Forelimb muscle (tissue), 1 donor: ENCODE data around the gene TPST2. TPM values are rescaled to one million over a fixed set of nuclear protein-coding genes. Genes with fewer than 3 reads are reported as not detected.

Experiments
- DNase-seq: peaks from one replicate; pipeline ENCODE4 v3.0.0-alpha.2; 2013; ENCODE audit warnings: low read depth
- polyA plus RNA-seq: library from polyadenylated mRNA; unstranded; fragments of 120-200 nt; gene quantifications from one replicate; pipeline ENCODE4 v1.2.1, GENCODE V29; 2013; ENCODE audit not compliant: insufficient read length

Gene TPST2
- polyA plus RNA-seq, 1 donor, result 6.7 TPM

DNA sequence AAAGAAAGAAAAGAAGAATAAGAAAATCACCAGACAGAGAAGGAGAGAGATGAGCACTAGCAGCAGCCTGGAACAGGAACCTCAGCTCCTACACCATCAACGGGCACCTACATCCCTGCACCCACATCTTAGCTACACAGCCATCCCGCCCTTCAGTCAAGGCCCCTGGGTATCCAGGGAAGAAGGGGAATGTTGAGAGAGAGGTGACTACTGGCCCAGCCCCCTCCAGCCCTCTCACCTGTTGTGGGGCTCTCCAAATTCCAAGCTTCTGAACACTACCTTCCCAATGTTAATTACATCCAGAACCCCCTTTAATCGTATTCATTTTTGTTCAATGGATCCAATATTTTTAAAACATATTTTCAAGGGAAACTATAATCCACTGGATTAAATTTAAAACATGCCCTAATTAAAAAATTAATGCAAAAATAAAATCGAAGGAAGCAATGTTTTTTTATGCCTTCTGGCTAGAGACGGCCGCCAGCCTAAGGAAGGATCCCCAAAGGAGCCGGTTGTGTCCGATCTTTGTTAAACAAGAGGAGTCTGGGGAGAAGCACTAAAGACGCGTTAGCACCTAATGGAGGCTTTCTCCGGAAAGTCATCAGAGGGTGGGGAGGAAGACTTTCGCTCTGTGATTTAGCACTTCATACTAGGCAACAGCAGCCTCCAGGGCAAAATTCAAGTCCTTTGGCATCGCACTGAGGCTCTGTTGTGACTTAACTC, 9.5 kb downstream of the TPST2 start:
- DNase-seq, result no peak

DNA sequence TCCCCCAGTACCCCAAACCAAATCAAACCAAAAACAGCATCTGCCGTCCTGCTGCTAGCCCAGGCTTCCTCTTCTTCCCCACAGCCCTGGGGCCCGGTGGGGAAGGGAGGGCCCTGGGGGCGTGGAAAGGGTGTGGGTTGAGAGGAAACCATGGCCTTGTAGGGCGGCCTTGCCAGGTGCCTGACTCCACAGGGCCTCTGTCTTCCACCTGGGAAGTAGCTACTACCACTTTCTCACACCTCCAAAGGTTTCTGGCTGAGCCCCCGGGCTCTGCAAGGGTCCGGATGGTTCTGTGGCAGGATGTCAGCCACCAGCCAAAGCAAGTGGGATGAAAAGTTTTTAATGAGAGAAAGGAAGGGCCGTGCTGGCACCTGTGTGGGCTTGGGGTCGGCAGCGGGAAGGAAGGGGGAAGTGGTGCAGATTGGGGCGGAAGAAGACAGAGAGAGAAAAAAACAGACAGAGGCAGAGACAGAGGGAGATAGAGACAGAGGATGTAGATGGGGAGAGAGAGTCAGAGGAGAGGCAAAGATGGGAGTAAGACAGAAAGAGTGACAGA, 10.5 kb downstream of the TPST2 start:
- no peak for DNase-seq

DNA sequence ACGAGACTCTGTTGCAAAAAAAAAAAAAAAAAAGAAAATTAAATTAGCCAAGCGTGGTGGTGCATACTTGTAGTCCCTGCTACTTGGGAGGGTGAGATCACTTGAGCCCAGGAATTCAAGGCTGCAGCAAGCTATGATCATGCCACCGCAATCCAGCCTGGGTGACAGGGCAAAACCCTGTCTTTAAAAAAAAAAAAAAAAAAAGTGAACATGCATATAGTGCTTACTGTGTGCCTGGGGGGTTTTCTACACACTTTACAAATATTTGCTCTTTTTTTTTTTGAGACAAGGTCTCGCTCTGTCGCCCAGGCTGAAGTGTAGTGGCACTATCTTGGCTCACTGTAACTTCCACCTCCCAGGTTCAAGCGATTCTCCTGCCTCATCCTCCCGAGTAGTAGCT, 12.9 kb downstream of the TPST2 start:
- DNase-seq, result no peak

DNA sequence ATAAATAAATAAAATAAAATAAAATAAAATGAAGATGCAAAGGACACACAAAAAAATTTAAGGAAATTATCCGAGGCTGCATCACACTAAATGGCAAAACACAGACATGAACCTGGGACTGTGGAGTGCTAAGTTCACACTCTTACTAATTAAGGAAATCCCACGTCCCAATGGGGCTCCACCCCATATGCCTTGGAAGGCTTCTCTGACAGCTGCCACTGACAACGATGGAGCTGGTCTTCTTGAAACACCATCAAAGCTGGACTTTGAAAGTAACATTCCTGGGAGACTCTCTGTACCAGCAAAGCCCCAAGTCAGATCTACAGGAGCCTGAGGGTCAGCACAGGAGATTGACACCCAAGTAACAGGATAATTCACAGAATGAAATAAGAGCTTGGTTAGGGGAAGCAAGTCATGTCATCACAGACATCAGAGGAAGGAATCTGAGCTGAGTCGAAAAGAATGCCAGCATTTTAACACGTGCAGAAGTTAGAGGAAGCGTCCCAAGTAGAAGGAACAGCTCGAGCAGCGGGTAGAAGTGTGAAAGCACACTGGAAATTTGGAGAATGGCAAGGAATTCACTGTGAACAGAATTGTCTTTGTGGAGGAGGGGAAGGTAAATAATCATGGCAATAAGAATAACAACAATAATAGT, 13.8 kb downstream of the TPST2 start:
- no peak for DNase-seq

GRCh38 chr22:26574001-26574723, 15.8 kb downstream of the TPST2 start:
- DNase-seq, result no peak

DNA sequence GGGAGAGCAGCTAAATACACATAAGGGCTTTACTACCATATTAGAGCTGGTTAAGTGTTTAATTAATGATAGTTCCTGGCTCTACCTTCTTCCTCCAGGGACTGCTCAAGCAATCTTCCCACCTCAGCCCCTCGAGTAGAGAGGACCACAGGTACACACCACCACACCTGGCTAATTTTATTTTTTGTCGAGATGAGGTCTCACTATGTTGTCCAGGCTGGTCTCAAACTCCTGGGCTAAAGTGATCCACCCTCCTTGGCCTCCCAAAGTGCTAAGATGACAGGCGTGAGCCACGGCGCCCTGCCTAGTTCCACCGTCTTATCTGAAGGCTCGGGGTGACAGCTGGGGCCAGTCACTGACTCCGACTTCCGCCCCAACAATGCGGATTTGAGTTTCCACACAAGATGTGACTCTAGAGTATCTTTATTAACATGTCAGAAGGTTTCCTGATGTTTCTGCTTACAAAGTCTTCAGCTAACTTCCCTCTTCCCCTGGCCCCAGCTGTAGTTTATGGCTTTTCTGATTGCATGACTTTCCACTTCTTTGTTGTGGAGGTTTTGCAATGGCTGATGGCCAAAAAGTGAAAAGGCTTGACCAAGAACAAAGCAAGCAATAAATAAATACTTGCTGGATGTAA, 16.8 kb downstream of the TPST2 start:
- no peak for DNase-seq

GRCh38 chr22:26570864-26571525, 18.9 kb downstream of the TPST2 start:
- DNase-seq, result no peak

- DNase-seq, result no peak
These were observed 19.8 kb downstream of the TPST2 start for GRCh38 chr22:26570115-26570514.

DNA sequence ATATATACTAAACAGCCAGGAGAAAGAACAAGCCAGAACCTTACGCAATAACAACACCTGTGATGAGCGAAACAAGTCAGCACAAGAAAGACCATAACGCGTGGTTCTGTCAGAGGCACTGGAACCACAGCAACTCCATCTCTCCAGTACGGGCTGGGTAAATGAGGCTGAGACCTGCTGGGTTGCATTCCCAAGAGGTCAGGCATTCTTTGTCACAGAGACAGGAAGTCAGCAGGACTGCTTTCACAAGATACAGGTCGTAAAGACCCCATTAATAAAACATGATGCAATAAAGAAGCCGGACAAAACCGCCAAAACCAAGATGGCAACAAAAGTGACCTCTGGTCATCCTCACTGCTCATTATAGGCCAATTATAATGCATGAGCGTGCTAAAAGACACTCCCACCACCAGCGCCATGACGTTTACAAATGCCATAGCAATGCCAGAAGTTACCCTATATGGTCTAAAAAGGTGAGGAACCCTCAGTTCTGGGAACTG, 21.7 kb downstream of the TPST2 start:
- no peak for DNase-seq

DNA sequence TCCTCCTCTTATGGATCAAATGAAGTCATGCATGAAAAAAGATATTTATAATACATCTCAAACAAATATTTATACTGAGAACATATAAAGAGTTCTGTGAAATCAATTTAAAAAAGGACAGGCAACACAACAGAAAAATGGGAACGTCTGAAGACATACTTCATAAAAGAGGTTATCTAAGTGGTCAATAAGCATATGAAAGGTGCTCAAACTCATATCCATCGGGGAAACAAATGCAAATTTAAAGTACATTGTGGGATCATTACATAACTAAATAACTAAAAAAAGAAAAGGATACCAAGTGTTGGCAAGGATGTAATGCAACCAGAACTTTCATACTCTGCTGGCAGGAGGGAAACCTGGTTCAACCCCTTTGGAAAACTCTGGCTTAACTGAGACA, 22.3 kb downstream of the TPST2 start:
- DNase-seq, result no peak

- no peak for DNase-seq
These were observed 22.9 kb downstream of the TPST2 start for GRCh38 chr22:26566994-26567393.

DNA sequence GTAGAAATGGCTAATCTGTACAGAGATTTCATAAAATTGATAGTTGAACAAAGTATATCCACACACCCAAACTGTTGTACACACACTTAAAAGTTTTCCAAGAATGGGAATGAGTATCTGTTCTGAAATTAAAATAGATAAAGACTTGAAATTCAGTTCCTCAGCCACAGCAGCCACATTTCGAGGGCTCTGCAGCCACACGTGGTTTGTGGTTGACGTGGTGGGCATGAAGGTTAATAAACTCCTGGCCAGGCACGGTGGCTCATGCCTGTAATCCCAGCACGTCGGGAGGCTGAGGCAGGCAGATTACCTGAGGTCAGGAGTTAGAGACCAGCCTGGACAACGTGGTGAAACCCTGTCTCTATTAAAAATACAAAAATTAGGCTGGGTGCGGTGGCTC, 24.0 kb downstream of the TPST2 start:
- DNase-seq, result no peak

DNA sequence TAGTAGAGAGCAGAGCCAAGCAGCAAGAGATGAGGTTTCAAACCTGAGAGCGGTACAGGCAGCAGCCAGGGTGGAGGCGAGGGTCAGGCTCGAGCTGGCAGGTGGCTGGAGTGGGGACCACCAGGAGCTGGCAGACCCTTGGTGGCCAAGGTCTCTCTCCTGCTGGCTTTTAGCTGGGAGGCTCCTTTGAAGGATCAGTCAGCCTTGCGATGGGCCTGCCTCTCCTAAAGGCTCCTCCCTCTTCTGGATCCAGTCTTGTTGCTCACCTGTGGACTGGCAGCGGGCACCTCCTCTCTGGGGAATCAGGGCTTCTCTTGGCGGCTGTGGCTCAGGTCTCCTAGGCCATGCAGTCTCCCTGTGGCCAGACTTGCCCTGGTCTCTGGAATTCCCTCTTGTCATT, 24.8 kb downstream of the TPST2 start:
- DNase-seq, result no peak

- DNase-seq, result no peak
These were observed 25.3 kb downstream of the TPST2 start for GRCh38 chr22:26564672-26565071.

DNA sequence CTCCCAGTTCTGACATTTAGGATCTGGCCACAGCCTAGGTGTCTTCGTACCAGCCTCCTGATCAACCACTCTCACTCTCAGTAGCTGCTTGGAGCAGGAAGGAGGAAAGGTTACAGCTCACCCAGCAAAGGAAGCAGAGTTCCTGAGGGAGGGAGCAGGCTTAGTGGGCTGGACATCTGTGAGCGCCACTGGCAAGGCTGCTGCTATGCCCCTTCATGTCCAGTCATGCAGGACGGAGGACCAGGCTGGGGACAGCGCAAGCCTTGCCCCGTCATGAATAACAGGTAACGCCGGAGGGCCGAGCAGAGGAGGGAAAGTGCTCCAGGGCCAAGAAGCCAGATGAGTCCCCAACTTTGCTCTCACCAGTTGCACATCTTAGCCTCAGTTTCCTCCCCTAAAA, 25.8 kb downstream of the TPST2 start:
- DNase-seq, result no peak

DNA sequence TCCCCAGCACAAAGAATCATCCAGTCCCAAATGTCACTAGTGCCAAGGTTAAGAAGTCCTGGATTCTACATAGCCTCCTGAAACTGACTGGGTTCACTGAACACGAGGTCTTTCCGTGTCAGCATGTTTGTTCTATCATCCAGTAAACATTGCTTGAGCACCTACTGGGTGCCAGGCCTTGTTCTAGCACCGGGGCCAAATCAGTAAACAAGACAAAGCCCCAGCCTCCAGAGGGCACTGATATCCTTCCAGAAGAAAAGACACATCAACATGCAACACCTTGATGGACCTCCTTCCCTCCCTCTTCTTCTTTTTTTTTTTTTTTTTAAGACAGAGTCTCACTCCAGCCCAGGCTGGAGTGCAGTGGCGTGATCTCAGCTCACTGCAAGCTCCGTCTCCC, 26.9 kb downstream of the TPST2 start:
- no peak for DNase-seq

DNA sequence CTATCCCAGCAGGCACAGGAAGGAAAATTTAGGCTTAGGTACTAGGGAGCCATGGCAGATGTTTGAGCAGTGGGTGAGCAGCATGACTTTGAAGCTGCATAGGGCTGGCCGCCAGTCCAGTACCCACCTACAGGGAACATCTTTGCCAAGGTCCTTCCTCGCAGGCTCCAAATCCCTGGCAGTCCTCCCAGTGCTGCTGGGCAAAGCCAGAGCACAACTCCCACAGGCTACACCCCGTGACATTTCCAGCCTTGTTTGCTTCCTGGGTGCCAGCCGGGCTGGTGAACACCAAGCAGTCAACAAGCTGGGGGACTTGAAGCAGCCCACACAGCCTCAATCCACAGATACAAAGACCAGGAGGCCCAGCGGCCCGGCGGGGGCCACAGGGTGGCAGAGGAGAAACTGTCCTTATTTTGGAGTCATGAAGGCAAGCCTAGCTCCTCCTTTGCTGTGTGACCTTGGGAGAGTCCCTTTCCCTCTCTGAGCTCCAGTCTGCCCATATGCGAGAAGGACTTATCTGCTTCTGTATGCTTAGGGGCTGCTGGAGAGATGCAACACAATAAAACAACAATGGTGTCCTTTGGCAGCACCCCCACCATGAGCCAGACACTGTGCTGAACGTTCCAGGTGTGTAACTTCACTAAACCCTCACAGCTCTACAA, 28.0 kb downstream of the TPST2 start:
- DNase-seq, result no peak

- DNase-seq, result no peak
These were observed 29.9 kb downstream of the TPST2 start for GRCh38 chr22:26559961-26560575.

GRCh38 chr22:26558248-26558895, 31.6 kb downstream of the TPST2 start:
- DNase-seq, result no peak

- DNase-seq, result no peak
These were observed 33.0 kb downstream of the TPST2 start for GRCh38 chr22:26556904-26557303.
